GM12878 (cell line): ENCODE data around the gene ZNF408. TPM values are rescaled to one million over a fixed set of nuclear protein-coding genes. Genes with fewer than 3 reads are reported as not detected.

ENCODE experiments used
- ATAC-seq: fragments of 200-7000 bp; cut with Tn5 transposase; 3 replicates; pipeline ENCODE4 v1.9.1; 2020; ENCODE audit warnings: mild to moderate bottlenecking, moderate library complexity
- BruUV-seq: library from RNA; stranded (reverse); fragments of 400-500 nt; replicated peaks from 2 replicates; lab custom pipeline; 2021; lab: Mats Ljungman, UMichigan
- CTCF ChIA-PET: fragments of 300-600 bp; sonication (Branson Sonifier 250); formaldehyde crosslinking; extraction: SDS; loops from one replicate; lab custom pipeline; 2021; ENCODE audit warnings: inconsistent platforms; lab: Yijun Ruan, JAX
- POLR2A ChIA-PET: fragments of 350-600 bp; formaldehyde crosslinking; extraction: SDS; loops from one replicate; lab custom pipeline; 2021; ENCODE audit warnings: inconsistent platforms; lab: Charles Lee
- RAD21 ChIA-PET: fragments of 300-600 bp; sonication (Branson Sonifier 250); formaldehyde crosslinking; loops from one replicate; lab custom pipeline; 2023; ENCODE audit warnings: antibody characterized with exemption; ENCODE audit not compliant: unreplicated experiment; lab: Charles Lee
- SMC1A ChIA-PET: fragments of 300-600 bp; sonication (Branson Sonifier 250); formaldehyde crosslinking; loops from one replicate; lab custom pipeline; 2023; ENCODE audit not compliant: unreplicated experiment, uncharacterized antibody; lab: Charles Lee
- DNase-seq: peaks from one replicate; pipeline ENCODE4 v3.0.0-alpha.2; 2011; ENCODE audit warnings: low read depth, low spot score
- FAIRE-seq: peaks from 3 replicates; lab custom pipeline; 2011; peaks lifted over from hg19 to GRCh38; lab: Jason Lieb, UNC
- H2AFZ ChIP-seq: 2 replicates; pipeline ENCODE4 v1.6.0; 2011; ENCODE audit warnings: low read depth, low read length, control low read depth; ENCODE audit not compliant: control insufficient read depth
- H3K27ac ChIP-seq: 2 replicates; pipeline ENCODE4 v1.5.1; 2011; ENCODE audit warnings: control low read depth; ENCODE audit not compliant: control insufficient read depth, insufficient read depth
- H3K27me3 ChIP-seq, 2 experiments: replicated peaks in 1 of 2; 2 replicates each; pipeline versions ENCODE4 v1.6.0 to v1.6.1; 2011; ENCODE audit warnings: low read length in 1 of 2; ENCODE audit not compliant: control insufficient read depth in 2 of 2, insufficient read depth in 2 of 2
- H3K36me3 ChIP-seq, 2 experiments: 2 replicates each; pipeline ENCODE4 v1.5.1; 2011; ENCODE audit warnings: low read length in 1 of 2; ENCODE audit not compliant: control insufficient read depth in 2 of 2, insufficient read depth in 2 of 2
- H3K4me1 ChIP-seq: 2 replicates; pipeline ENCODE4 v1.6.1; 2011; ENCODE audit warnings: mild to moderate bottlenecking, low read length, moderate library complexity, mixed read lengths; ENCODE audit not compliant: control insufficient read depth, insufficient read depth
- H3K4me2 ChIP-seq: 2 replicates; pipeline ENCODE4 v1.6.0; 2011; ENCODE audit warnings: control low read depth; ENCODE audit not compliant: control insufficient read depth, insufficient read depth
- H3K4me3 ChIP-seq: fragments of 200-600 bp; sonication (generic); 2 replicates; pipeline ENCODE4 v1.5.1; 2016
- H3K79me2 ChIP-seq: 2 replicates; pipeline ENCODE4 v1.6.0; 2011; ENCODE audit warnings: low read length; ENCODE audit not compliant: control insufficient read depth, insufficient read depth
- H3K9ac ChIP-seq: 2 replicates; pipeline ENCODE4 v1.8.0; 2011; ENCODE audit warnings: low read length, control low read depth, mixed read lengths; ENCODE audit not compliant: control insufficient read depth, insufficient read depth
- H3K9me3 ChIP-seq: replicated peaks from 3 replicates; pipeline ENCODE4 v1.5.1; 2011; ENCODE audit warnings: mild to moderate bottlenecking, low read length; ENCODE audit not compliant: control insufficient read depth, insufficient read depth
- H4K20me1 ChIP-seq: 2 replicates; pipeline ENCODE4 v1.6.0; 2011; ENCODE audit not compliant: control insufficient read depth, insufficient read depth
- BHLHE40 ChIP-seq, 2 experiments: fragments of 450-650 bp in 1 of 2; IDR thresholded peaks; 2 replicates each; pipeline ENCODE4 v1.6.1; 2011 to 2017; ENCODE audit warnings: low read depth in 2 of 2, borderline replicate concordance in 1 of 2, improper control_type of control experiment in 1 of 2, low read length in 1 of 2, mild to moderate bottlenecking in 1 of 2
- BRCA1 ChIP-seq: IDR thresholded peaks from 2 replicates; pipeline ENCODE4 v1.6.1; 2011; ENCODE audit warnings: low read depth, low read length, improper control_type of control experiment
- HDGF ChIP-seq: fragments of 450-650 bp; IDR thresholded peaks from 2 replicates; pipeline ENCODE4 v1.6.1; 2016; ENCODE audit warnings: antibody characterized with exemption
- NR2C2 ChIP-seq: IDR thresholded peaks from 2 replicates; pipeline ENCODE4 v1.6.1; 2011; ENCODE audit warnings: borderline replicate concordance, low read depth; ENCODE audit not compliant: control insufficient read depth, insufficient read length
- RAD51 ChIP-seq: fragments of 450-650 bp; IDR thresholded peaks from 2 replicates; pipeline ENCODE4 v1.6.1; 2016; ENCODE audit warnings: moderate library complexity, mild to moderate bottlenecking, inconsistent platforms
- ZBED1 ChIP-seq: IDR thresholded peaks from 2 replicates; pipeline ENCODE4 v1.6.1; 2016; ENCODE audit warnings: borderline replicate concordance
- WGBS: methylation state at CpG from one replicate; pipeline ENCODE4 v1.1.6; 2016; ENCODE audit warnings: low lambda C conversion rate; ENCODE audit not compliant: insufficient replicate concordance, insufficient coverage; ENCODE audit errors: missing lambda C conversion rate; 5-methylcytosine and 5-hydroxymethylcytosine counted together
- in situ Hi-C: fragments of 300-500 bp; cut with MboI; formaldehyde crosslinking; loops from 9 replicates; pipeline ENCODE4 v1.14.3; 2018; ENCODE audit warnings: mixed read lengths
- intact Hi-C: fragments of 100-400 bp; cut with micrococcal nuclease; formaldehyde crosslinking; loops from one replicate; pipeline ENCODE4 v1.14.2; 2022; ENCODE audit not compliant: unreplicated experiment
- polyA plus RNA-seq, 11 experiments: library from polyadenylated mRNA; depleted of rRNA in 4 of 11; unstranded in 6 of 11; stranded (reverse) in 5 of 11; fragments of >200 nt; fragmentation: Nextera tagmentation in 4 of 11; fragmentation: Illumina TruSeq in 1 of 11; extraction: Ambion mirVana in 4 of 11; extraction: Trizol in 1 of 11; gene quantifications; 1 replicate in 1 of 11; 2 replicates in 10 of 11; pipeline versions ENCODE4 v1.2.1 to v1.2.3, GENCODE V29; 2011 to 2016; ENCODE audit warnings: inconsistent platforms in 2 of 11, missing spikeins in 2 of 11, low read depth in 1 of 11
- total RNA-seq, 4 experiments: library from RNA; depleted of rRNA in 3 of 4; stranded (reverse); fragments of >200 nt in 3 of 4; fragmentation: Illumina TruSeq in 1 of 4; extraction: Trizol in 1 of 4; gene quantifications; 2 replicates each; pipeline versions ENCODE4 v1.2.1 to v1.2.3, GENCODE V29; 2013 to 2021

ZNF408 gene
- total and polyA plus RNA-seq, 10 of the 15 experiments (the other 5 are each of a cell fraction or from before 2014, with no cell fraction given), result 0.19 to 11.3 (median 7.2) TPM

GRCh38 chr11:46718155-46719019 lies 17.6 kb downstream of the ZNF408 start:
- ATAC-seq (peak; percentile 61), FAIRE-seq (no peak), DNase-seq (no peak)
- BruUV-seq, result no TSS peak
- Histone ChIP-seq H2AFZ (peak overlapping the region; percentile 51), H3K27ac (no peak overlapping the region), H3K79me2 (no peaks in the 10 kb centered on the region), H3K9ac (no peak overlapping the region), H3K4me1 (no peaks in the 10 kb centered on the region; the same call in 1 of the 2 replicates), H3K4me3 (no peak overlapping the region), H3K27me3 (no peaks in the 10 kb centered on the region), H3K36me3 (no peaks in the 10 kb centered on the region), H3K4me2 (no peak overlapping the region), H3K9me3 (no peaks in the 10 kb centered on the region), H4K20me1 (no peaks in the 10 kb centered on the region)
- TF ChIP-seq ZBED1 (no peak), NR2C2 (no peak), RAD51 (no peak), HDGF (no peak), BRCA1 (no peak), BHLHE40 (IDR thresholded peaks at IDR 0.05; ENCODE audit: borderline replicate concordance in 1 of 2, low read depth in 2 of 2, low read length in 1 of 2) (no peak)
- WGBS, result 63% methylated on average over 11 of the region's 11 CpGs
- ChIA-PET CTCF (no interaction called here), POLR2A (interaction anchor here (0.6 kb wide), 1 partner anchor 801 kb away, joined by 4 read pairs; no protein-coding TSS in a partner anchor), SMC1A (no interaction called here), RAD21 (interaction anchor here (0.7 kb wide), 1 partner anchor 11 kb away, joined by 4 read pairs; no protein-coding TSS in a partner anchor)
- intact Hi-C loops, result no loop called here
- in situ Hi-C loops, result no loop called here
